ENCODE data around the gene TSPAN9. TPM values are rescaled to one million over a fixed set of nuclear protein-coding genes. Genes with fewer than 3 reads are reported as not detected.

TSPAN9 gene
- total RNA-seq, 1 experiment from 2014 or later, result 13.2 TPM

DNA sequence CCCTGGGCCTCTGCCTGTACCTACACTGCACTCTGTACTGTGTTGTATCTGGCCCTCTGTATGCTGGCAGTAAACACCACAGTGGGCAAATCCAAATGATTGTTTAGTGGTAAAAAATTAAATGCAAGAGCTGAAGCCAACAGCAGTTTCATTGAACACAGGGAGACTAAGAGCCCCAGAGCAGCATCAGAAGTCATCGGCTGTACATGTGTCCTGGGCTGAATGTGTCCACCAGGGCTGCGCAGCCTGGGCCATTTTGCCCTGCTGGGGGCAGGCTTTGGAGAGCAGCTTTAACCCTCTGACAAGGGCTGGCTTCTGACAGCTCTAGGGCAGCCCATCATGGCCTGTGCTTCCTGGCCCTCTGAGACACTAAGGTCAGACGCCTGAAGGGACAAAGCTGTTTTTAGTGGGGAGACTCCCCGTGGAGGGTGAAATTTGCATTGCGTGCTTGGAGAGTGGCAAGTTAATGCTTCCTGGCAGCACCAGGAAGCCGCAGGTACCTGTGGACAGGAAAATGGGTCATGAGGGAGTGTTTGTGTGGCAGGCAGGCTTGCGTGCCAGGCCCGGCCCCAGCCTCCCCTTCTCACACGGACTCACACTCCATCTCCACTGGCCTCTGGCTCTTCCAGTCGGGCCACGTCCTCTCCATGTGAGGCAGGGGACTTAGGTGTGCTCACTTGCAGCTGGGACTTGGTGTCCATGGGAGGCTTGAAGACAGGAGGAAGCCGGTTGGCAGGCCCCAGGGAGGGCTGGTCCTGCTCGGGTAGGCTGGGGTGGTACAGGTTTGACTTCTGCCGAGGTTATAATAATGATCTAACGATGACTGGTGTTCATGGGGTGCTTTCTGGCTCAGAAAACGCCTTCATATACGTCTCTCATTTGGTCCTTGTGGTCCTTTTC lies 150.1 kb downstream of the TSPAN9 start:
- Histone ChIP-seq H3K9me2 (ENCODE audit: insufficient read depth) (no peaks in the 10 kb centered on the region), H3K79me2 (ENCODE audit: insufficient read depth, low read length) (no peaks in the 10 kb centered on the region), H3K4me3 (replicated peaks in 1 of 2; ENCODE audit: low read depth in 1 of 2, low read length in 2 of 2) (no peak overlapping the region), H2AFZ (ENCODE audit: low read depth, low read length, poor library complexity, severe bottlenecking) (no peak overlapping the region), H4K20me1 (ENCODE audit: insufficient read depth) (no peaks in the 10 kb centered on the region), H3K4me1 (ENCODE audit: control insufficient read depth in 1 of 2, insufficient read depth in 2 of 2, low read length in 2 of 2) (no peaks in the 10 kb centered on the region), H3K27me3 (ENCODE audit: insufficient read depth, low read length) (no peaks in the 10 kb centered on the region), H3K4me2 (ENCODE audit: low read length) (no peak overlapping the region), H3K9ac (ENCODE audit: low read length) (no peak overlapping the region), H3K36me3 (ENCODE audit: control insufficient read depth in 1 of 2, insufficient read depth in 2 of 2, low read length in 2 of 2) (no peaks in the 10 kb centered on the region), H3K27ac (ENCODE audit: low read depth, low read length) (no peak overlapping the region), H3K9me3 (ENCODE audit: control insufficient read depth in 1 of 2, insufficient read depth in 1 of 2, low read depth in 1 of 2, low read length in 2 of 2) (no peaks in the 10 kb centered on the region)
- CTCF ChIA-PET, result no interaction called here
- RAD21 ChIA-PET (ENCODE audit: low non-redundant PET in 1 of 2, low total read pairs in 2 of 2, uncharacterized antibody in 2 of 2, unreplicated experiment in 2 of 2), result no interaction called here
- no TSS peak for BruUV-seq (replicated peaks)
- ATAC-seq (peak; percentile 49; the same call in 1 of the 2 replicates), DNase-seq (ENCODE audit: low read depth, low spot score) (no peak)
- intact Hi-C loops (cut with micrococcal nuclease), result no loop called here
- no peak for TF ChIP-seq FOSL1 (IDR thresholded peaks at IDR 0.05; ENCODE audit: low read depth)
- TF ChIP-seq, protein P1, sequence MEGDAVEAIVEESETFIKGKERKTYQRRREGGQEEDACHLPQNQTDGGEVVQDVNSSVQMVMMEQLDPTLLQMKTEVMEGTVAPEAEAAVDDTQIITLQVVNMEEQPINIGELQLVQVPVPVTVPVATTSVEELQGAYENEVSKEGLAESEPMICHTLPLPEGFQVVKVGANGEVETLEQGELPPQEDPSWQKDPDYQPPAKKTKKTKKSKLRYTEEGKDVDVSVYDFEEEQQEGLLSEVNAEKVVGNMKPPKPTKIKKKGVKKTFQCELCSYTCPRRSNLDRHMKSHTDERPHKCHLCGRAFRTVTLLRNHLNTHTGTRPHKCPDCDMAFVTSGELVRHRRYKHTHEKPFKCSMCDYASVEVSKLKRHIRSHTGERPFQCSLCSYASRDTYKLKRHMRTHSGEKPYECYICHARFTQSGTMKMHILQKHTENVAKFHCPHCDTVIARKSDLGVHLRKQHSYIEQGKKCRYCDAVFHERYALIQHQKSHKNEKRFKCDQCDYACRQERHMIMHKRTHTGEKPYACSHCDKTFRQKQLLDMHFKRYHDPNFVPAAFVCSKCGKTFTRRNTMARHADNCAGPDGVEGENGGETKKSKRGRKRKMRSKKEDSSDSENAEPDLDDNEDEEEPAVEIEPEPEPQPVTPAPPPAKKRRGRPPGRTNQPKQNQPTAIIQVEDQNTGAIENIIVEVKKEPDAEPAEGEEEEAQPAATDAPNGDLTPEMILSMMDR (IDR thresholded peaks at IDR 0.05 in 2 of 3, conservative IDR thresholded peaks at IDR 0.05 in 1 of 3; ENCODE audit: borderline replicate concordance in 1 of 3, insufficient read depth in 1 of 3, low read depth in 2 of 3, low read length in 2 of 3), result 0 out of 6 replicates have a peak, but pooled peaks of 1 of the 3 experiments have one; percentile 8
- POLR2A ChIA-PET, result no interaction called here

DNA sequence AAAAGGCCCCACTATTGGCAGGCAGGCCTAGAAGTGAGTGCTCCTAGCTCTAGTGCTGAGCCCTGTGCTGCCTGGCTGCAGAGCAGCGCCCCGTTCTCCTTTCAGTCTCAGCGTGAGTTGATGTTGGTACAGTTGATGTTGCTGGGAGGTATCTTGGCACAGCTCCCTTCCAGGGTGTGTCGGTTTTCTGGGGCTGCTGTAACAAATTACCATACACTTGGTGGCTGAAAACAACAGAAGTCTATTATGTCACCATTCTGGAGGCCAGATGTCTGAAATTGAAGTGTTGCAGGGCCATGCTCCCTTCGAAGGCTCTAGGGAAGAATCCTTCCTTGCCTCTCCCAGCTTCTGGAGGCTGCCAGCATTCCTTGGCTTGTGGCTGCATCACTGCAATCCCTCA lies 151.4 kb downstream of the TSPAN9 start:
- H3K9me2 ChIP-seq (ENCODE audit: insufficient read depth), result no peaks in the 10 kb centered on the region
- no peaks in the 10 kb centered on the region for H3K36me3 ChIP-seq (ENCODE audit: control insufficient read depth in 1 of 2, insufficient read depth in 2 of 2, low read length in 2 of 2)
- intact Hi-C loops (cut with micrococcal nuclease), result no loop called here
- CTCF ChIA-PET, result no interaction called here
- H3K9ac ChIP-seq (ENCODE audit: low read length), result no peak overlapping the region
- H4K20me1 ChIP-seq (ENCODE audit: insufficient read depth), result no peaks in the 10 kb centered on the region
- no peaks in the 10 kb centered on the region for H3K4me1 ChIP-seq (ENCODE audit: control insufficient read depth in 1 of 2, insufficient read depth in 2 of 2, low read length in 2 of 2)
- ATAC-seq (no peak), DNase-seq (ENCODE audit: low read depth, low spot score) (no peak)
- no peak overlapping the region for H3K4me3 ChIP-seq (replicated peaks in 1 of 2; ENCODE audit: low read depth in 1 of 2, low read length in 2 of 2)
- H3K27me3 ChIP-seq (ENCODE audit: insufficient read depth, low read length), result no peaks in the 10 kb centered on the region
- RAD21 ChIA-PET (ENCODE audit: low non-redundant PET in 1 of 2, low total read pairs in 2 of 2, uncharacterized antibody in 2 of 2, unreplicated experiment in 2 of 2), result no interaction called here
- no TSS peak for BruUV-seq (replicated peaks)
- 0 out of 2 replicates have a peak, but pooled peaks have one; percentile 11 for TF ChIP-seq CBX3 (IDR thresholded peaks at IDR 0.05; ENCODE audit: low read depth)
- TF ChIP-seq, protein P2, sequence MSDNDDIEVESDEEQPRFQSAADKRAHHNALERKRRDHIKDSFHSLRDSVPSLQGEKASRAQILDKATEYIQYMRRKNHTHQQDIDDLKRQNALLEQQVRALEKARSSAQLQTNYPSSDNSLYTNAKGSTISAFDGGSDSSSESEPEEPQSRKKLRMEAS (IDR thresholded peaks at IDR 0.05), result no peak
- H3K27ac ChIP-seq (ENCODE audit: low read depth, low read length), result no peak overlapping the region
- H3K79me2 ChIP-seq (ENCODE audit: insufficient read depth, low read length), result no peaks in the 10 kb centered on the region
- no peak overlapping the region for H2AFZ ChIP-seq (ENCODE audit: low read depth, low read length, poor library complexity, severe bottlenecking)
- POLR2A ChIA-PET, result no interaction called here
- no peaks in the 10 kb centered on the region for H3K9me3 ChIP-seq (ENCODE audit: control insufficient read depth in 1 of 2, insufficient read depth in 1 of 2, low read depth in 1 of 2, low read length in 2 of 2)
- no peak overlapping the region for H3K4me2 ChIP-seq (ENCODE audit: low read length)

Data from HCT116 (cell line).